Esophagus squamous epithelium (tissue), 4 donors: ENCODE measurements around the gene RELN.

Source experiments
- CTCF ChIP-seq, 6 experiments: fragments of 450-650 bp in 4 of 6; fragments of 200-600 bp in 2 of 6; sonication (generic) in 2 of 6; IDR thresholded peaks; one replicate each; pipeline ENCODE4 v1.5.1; 2016 to 2019; ENCODE audit warnings: antibody characterized with exemption in 6 of 6, mild to moderate bottlenecking in 4 of 6, moderate library complexity in 4 of 6
- POLR2A ChIP-seq, 4 donors: fragments of 450-650 bp; IDR thresholded peaks; one replicate each; pipeline ENCODE4 v1.6.1; 2017; ENCODE audit warnings: antibody characterized with exemption in 4 of 4, mild to moderate bottlenecking in 4 of 4, moderate library complexity in 3 of 4

GRCh38 chr7:103549786-103550185 lies 439.7 kb downstream of the RELN start:
- TF ChIP-seq CTCF (IDR thresholded peaks at IDR 0.05) (no peak), POLR2A (IDR thresholded peaks at IDR 0.05) (no peak)
